NT2/D1 (cell line): ENCODE measurements around the gene S100A9.

Experiments
- DNase-seq: peaks from one replicate; pipeline ENCODE4 v3.0.0-alpha.2; 2011; ENCODE audit warnings: low read depth, low spot score
- H3K27me3 ChIP-seq: 2 replicates; pipeline ENCODE4 v1.6.0; 2011; ENCODE audit warnings: mild to moderate bottlenecking; ENCODE audit not compliant: insufficient read length, insufficient read depth
- H3K36me3 ChIP-seq: 2 replicates; pipeline ENCODE4 v1.6.1; 2011; ENCODE audit warnings: mild to moderate bottlenecking, low read length, mixed read lengths; ENCODE audit not compliant: insufficient read depth, insufficient read length
- H3K4me1 ChIP-seq: 2 replicates; pipeline ENCODE4 v1.5.1; 2011; ENCODE audit not compliant: insufficient read depth, insufficient read length
- H3K4me3 ChIP-seq: 2 replicates; pipeline ENCODE4 v1.5.1; 2011; ENCODE audit warnings: low read depth; ENCODE audit not compliant: insufficient read length
- H3K9ac ChIP-seq: 2 replicates; pipeline ENCODE4 v1.6.0; 2011; ENCODE audit warnings: low read depth; ENCODE audit not compliant: insufficient read length
- H3K9me3 ChIP-seq: 2 replicates; pipeline ENCODE4 v1.5.1; 2011; ENCODE audit warnings: mild to moderate bottlenecking, low read length; ENCODE audit not compliant: insufficient read depth
- SUZ12 ChIP-seq: IDR thresholded peaks from 2 replicates; pipeline ENCODE4 v1.6.1; 2011; ENCODE audit not compliant: insufficient read length, insufficient read depth; ENCODE audit errors: extremely low read depth
- YY1 ChIP-seq: IDR thresholded peaks from 2 replicates; pipeline ENCODE4 v1.6.1; 2011; ENCODE audit not compliant: insufficient read length, insufficient read depth
- ZNF274 ChIP-seq: IDR thresholded peaks from 2 replicates; pipeline ENCODE4 v1.6.1; 2011; ENCODE audit warnings: mild to moderate bottlenecking, low read depth, low read length

The S100A9 gene

DNA sequence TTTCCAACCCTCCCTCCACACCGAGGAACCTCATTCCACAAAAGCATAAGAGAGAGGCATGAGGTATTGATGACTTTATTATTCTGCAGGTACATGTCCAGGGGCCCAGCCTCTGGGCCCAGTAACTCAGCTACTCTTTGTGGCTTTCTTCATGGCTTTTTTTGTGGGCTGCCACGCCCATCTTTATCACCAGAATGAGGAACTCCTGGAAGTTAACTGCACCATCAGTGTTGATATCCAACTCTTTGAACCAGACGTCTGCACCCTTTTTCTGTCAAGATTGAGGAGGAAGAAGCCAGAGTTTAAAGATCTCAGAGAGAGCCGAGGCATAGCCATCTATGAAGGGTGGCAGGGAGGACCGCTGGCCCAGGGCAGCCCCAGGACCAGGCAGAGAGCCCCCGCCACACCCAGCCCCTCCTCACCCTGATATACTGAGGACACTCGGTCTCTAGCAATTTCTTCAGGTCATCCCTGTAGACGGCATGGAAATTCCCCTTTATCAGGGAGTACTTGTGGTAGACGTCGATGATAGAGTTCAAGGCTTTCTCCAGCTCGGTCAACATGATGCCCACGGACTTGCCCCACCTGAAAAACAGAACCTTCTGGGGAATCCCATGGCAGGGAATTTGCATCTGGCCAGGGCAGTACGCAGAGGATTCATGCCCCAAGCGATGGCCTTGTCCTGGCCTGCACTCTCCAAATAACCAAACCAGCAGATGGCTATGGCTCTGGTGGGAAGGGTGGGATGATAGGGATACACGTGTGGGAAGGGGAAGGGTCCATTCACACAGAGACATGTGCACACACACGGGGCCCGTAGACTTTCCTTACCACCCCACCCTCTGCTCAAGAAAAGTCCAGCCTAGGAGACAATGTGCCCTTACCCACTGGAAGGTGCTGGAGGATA, 32.6 kb downstream of the S100A9 start:
- no peak overlapping the region for H3K4me3 ChIP-seq
- H3K36me3 ChIP-seq, result no peaks in the 10 kb centered on the region
- H3K9ac ChIP-seq, result no peak overlapping the region
- no peaks in the 10 kb centered on the region for H3K27me3 ChIP-seq
- peaks cover 4% of the 10 kb centered on the region for H3K4me1 ChIP-seq
- no peaks in the 10 kb centered on the region for H3K9me3 ChIP-seq
- DNase-seq, result no peak
- TF ChIP-seq ZNF274 (no peak), SUZ12 (no peak), YY1 (no peak)

DNA sequence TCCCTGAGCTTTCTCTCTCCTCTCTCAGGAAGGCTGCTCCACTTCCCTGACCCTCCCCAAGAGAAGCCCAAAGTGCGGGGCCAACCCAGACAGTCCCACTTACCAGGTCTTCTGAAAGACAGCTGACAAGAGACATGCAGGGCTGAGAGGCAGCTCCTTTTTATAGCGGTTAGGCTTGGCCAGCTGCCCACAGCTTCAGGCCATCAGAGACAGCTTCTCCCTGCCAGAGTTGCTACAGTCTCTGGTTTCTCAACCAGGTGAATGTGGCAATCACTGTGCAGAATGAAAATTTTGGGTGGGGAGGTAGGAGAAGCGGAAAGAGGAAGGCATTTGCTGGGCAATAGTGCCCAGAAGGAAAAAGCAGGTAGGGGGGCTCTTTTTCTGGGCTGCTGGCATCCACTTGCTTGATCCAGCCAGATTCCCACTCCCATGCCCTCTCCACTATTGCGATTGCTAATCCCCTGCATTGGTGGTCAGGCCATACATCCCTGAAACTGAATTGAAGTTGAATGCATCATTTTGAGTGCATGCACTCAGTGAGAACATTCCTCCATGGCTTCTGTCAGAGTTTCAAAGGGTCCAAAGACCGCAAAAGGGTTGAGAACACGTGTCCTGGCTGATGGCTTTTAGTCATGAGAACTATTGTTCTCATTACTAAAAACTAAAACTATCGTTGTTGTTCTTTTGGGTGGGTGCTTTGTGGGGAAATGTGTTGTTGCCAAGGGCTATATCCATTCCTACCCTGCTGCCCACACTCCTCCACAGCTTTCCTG, 33.5 kb downstream of the S100A9 start, which contains the start of gene S100A8:
Gene S100A8, minus strand, starts transcription at position 136 of the 773 bp plus-strand sequence. CDS start 538 bp downstream, outside the sequence.
- Histone ChIP-seq H3K27me3 (no peaks in the 10 kb centered on the region), H3K4me3 (no peak within 1 kb of the TSS), H3K36me3 (no peaks in the 10 kb centered on the region), H3K9me3 (no peaks in the 10 kb centered on the region), H3K4me1 (peaks cover 4% of the 10 kb centered on the region), H3K9ac (no peak within 1 kb of the TSS)
- DNase-seq, result no peak
- TF ChIP-seq YY1 (no peak), SUZ12 (no peak), ZNF274 (no peak)

DNA sequence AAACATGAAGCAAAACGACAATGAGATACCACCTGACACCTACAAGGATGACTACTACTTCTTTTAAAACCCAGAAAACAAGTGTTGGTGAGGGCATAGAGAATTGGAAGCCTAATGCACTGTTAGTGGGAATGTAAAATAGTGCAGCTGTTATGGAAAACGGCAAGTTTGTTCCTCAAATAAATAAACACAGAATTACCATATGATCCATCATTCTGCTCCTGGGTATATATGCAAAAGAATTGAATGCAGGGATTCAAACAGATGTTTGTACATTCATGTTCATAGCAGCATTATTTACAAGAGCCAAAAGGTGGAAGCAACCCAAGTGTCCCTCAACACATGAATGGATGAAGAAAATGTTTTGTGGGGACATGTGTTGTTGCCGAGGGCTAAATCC, 34.6 kb downstream of the S100A9 start:
- peaks cover 4% of the 10 kb centered on the region for H3K4me1 ChIP-seq
- H3K9me3 ChIP-seq, result no peaks in the 10 kb centered on the region
- no peaks in the 10 kb centered on the region for H3K36me3 ChIP-seq
- TF ChIP-seq ZNF274 (no peak), SUZ12 (no peak), YY1 (no peak)
- no peaks in the 10 kb centered on the region for H3K27me3 ChIP-seq
- H3K4me3 ChIP-seq, result no peak overlapping the region
- no peak for DNase-seq
- H3K9ac ChIP-seq, result no peak overlapping the region

DNA sequence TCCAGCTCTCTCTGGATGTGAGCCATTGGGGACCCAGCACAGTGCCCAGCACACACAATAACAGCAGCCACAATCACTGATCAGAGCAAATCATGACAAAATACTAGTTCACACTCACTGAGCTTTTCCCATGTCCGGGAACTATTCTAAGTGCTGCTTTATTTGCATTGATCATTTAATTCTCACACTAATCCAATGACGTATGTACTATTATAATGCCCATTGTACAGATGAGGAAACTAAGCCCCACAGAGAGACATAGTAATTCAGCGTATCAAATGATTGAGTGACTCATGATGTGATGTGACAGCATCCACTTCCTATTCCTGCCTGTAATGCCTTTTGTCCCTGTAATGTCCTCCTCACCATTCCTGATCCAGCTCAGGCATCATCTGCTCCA, 35.2 kb downstream of the S100A9 start:
- Histone ChIP-seq H3K4me1 (peaks cover 4% of the 10 kb centered on the region), H3K27me3 (no peaks in the 10 kb centered on the region), H3K36me3 (no peaks in the 10 kb centered on the region), H3K4me3 (no peak overlapping the region), H3K9me3 (no peaks in the 10 kb centered on the region), H3K9ac (no peak overlapping the region)
- DNase-seq, result no peak
- TF ChIP-seq ZNF274 (no peak), SUZ12 (no peak), YY1 (no peak)

GRCh38 chr1:153393926-153394325, 36.3 kb downstream of the S100A9 start:
- H3K27me3 ChIP-seq, result no peaks in the 10 kb centered on the region
- TF ChIP-seq SUZ12 (no peak), YY1 (no peak), ZNF274 (no peak)
- DNase-seq, result no peak

DNA sequence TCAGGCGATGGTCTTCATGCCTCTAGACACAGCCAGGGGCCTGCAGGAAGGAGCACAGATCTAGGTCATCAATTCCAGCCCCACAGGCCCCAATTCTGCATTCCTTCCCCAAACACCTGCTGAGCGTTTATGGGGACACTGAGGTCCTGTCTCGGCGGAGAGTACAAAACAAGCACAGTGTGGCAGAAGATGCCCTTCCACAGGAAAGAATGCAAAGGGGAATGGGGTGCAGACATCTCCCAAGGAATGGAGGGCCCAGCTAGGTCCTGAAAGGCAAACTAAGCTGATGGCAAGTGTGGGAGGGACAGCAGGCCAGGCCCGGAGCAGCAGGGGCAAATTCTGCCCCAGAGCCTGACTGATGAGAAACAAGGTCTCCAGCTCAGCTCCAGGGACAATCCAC, 36.7 kb downstream of the S100A9 start:
- H3K27me3 ChIP-seq, result no peaks in the 10 kb centered on the region
- TF ChIP-seq ZNF274, result no peak
- TF ChIP-seq SUZ12, result no peak
- TF ChIP-seq YY1, result no peak

More at GRCh38 chr1:153393926-153394325, 36.3 kb downstream of the S100A9 start:
- peaks cover 4% of the 10 kb centered on the region for H3K4me1 ChIP-seq
- H3K4me3 ChIP-seq, result no peak overlapping the region
- no peaks in the 10 kb centered on the region for H3K36me3 ChIP-seq
- no peak overlapping the region for H3K9ac ChIP-seq
- no peaks in the 10 kb centered on the region for H3K9me3 ChIP-seq

DNA sequence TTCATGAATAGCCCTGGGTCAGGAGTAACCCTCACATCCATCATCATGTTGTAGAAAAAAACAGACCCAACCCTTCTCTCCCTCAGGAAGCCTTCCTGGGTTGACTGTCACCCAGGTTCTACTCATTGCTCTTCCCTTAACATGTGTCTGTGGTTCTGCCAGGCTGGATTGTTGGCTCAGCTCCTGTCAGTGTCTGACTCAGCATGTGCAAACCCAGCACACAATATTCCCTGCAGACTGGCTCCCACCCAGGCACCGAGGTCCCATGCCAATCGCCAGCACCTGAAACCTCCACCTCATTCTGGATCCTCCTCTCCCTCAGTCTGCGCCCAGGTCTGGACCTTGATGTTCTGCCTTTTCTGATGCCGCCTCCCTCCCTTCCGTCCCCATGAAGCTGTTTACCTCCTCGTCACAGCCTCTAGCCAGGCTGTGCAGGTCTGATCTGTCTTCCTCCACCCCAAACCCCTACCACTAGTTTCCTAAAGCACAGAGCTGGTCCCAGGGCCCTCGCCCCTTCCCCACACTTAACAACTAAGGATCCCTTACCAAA, 37.6 kb downstream of the S100A9 start:
- H3K4me3 ChIP-seq, result no peak overlapping the region

More for the DNA sequence above, 36.7 kb downstream of the S100A9 start:
- peaks cover 6% of the 10 kb centered on the region for H3K4me1 ChIP-seq
- H3K9me3 ChIP-seq, result no peaks in the 10 kb centered on the region
- H3K4me3 ChIP-seq, result no peak overlapping the region
- no peak overlapping the region for H3K9ac ChIP-seq
- H3K36me3 ChIP-seq, result no peaks in the 10 kb centered on the region
- no peak for DNase-seq

More for the DNA sequence above, 37.6 kb downstream of the S100A9 start:
- Histone ChIP-seq H3K27me3 (no peaks in the 10 kb centered on the region), H3K4me1 (peaks cover 8% of the 10 kb centered on the region), H3K9me3 (no peaks in the 10 kb centered on the region), H3K36me3 (no peaks in the 10 kb centered on the region), H3K9ac (no peak overlapping the region)
- no peak for DNase-seq
- no peak for TF ChIP-seq YY1
- TF ChIP-seq ZNF274, result no peak
- TF ChIP-seq SUZ12, result no peak
